Right atrium auricular region (tissue), 2 donors: ENCODE measurements around the gene TFDP1. TPM values are rescaled to one million over a fixed set of nuclear protein-coding genes. Genes with fewer than 3 reads are reported as not detected.

ENCODE experiments used
- DNase-seq: peaks from one replicate; pipeline ENCODE4 v3.0.0-alpha.2; 2019; ENCODE audit warnings: low spot score
- H3K27ac ChIP-seq, 2 donors: fragments of 200-600 bp; sonication (generic); 1 replicate in 1 of 2; 2 replicates in 1 of 2; pipeline ENCODE4 v1.5.1; 2016 to 2019
- H3K27me3 ChIP-seq, 2 donors: fragments of 200-600 bp; sonication (generic); one replicate each; pipeline versions ENCODE4 v1.5.1 to v1.6.0; 2017 to 2019
- H3K36me3 ChIP-seq: fragments of 200-600 bp; sonication (generic); one replicate; pipeline ENCODE4 v1.5.1; 2016
- H3K4me1 ChIP-seq, 2 donors: fragments of 200-600 bp; sonication (generic); one replicate each; pipeline versions ENCODE4 v1.5.1 to v1.6.0; 2017 to 2019
- H3K4me3 ChIP-seq, 2 donors: fragments of 200-600 bp; sonication (generic); 1 replicate in 1 of 2; 2 replicates in 1 of 2; pipeline ENCODE4 v1.5.1; 2017 to 2019; ENCODE audit warnings: mild to moderate bottlenecking in 1 of 2, moderate library complexity in 1 of 2
- H3K9me3 ChIP-seq, 2 donors: fragments of 200-600 bp; sonication (generic); one replicate each; pipeline ENCODE4 v1.5.1; 2019
- total RNA-seq, 2 donors: library from RNA; depleted of rRNA; stranded (reverse); fragments of >200 nt; gene quantifications; one replicate each; pipeline ENCODE4 v1.1.0, GENCODE V29; 2016
- TF ChIP-seq, protein P1 (sequence below), 2 donors: fragments of 200-600 bp; sonication (generic); IDR thresholded peaks; one replicate each; pipeline ENCODE4 v1.5.1; 2019; ENCODE audit warnings: antibody characterized with exemption in 2 of 2

Gene TFDP1
- total RNA-seq, 2 donors from 2014 or later: 34.4 to 40.4 TPM

DNA sequence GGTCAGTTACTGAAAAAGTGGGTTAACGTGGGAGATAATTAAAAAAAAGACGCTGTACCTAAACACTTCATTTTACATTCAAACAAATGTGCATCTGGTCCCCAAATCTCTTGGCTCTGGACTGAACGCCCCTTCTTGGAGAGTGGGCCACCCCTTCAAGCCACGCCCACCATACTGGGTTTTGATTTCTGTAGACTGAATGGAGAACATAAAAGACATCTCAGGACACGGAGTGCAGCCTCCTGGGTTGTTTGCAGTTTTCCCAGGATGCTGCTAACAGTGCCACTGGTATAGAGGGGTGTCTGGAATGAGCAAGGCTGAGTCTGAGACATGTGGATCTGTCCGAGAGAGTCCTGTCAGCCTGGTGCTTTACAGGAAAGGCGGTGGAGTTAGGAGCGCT lies 10.6 kb downstream of the TFDP1 start:
- H3K4me1 ChIP-seq: peaks cover 0 to 4% of the 10 kb centered on the region in 2 donors
- no peak for DNase-seq
- no peaks in the 10 kb centered on the region for H3K27me3 ChIP-seq
- H3K4me3 ChIP-seq: no peak overlapping the region
- H3K36me3 ChIP-seq: peaks cover 7% of the 10 kb centered on the region
- TF ChIP-seq, protein P1, sequence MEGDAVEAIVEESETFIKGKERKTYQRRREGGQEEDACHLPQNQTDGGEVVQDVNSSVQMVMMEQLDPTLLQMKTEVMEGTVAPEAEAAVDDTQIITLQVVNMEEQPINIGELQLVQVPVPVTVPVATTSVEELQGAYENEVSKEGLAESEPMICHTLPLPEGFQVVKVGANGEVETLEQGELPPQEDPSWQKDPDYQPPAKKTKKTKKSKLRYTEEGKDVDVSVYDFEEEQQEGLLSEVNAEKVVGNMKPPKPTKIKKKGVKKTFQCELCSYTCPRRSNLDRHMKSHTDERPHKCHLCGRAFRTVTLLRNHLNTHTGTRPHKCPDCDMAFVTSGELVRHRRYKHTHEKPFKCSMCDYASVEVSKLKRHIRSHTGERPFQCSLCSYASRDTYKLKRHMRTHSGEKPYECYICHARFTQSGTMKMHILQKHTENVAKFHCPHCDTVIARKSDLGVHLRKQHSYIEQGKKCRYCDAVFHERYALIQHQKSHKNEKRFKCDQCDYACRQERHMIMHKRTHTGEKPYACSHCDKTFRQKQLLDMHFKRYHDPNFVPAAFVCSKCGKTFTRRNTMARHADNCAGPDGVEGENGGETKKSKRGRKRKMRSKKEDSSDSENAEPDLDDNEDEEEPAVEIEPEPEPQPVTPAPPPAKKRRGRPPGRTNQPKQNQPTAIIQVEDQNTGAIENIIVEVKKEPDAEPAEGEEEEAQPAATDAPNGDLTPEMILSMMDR (IDR thresholded peaks at IDR 0.05): no peak
- no peaks in the 10 kb centered on the region for H3K9me3 ChIP-seq
- no peak overlapping the region for H3K27ac ChIP-seq

DNA sequence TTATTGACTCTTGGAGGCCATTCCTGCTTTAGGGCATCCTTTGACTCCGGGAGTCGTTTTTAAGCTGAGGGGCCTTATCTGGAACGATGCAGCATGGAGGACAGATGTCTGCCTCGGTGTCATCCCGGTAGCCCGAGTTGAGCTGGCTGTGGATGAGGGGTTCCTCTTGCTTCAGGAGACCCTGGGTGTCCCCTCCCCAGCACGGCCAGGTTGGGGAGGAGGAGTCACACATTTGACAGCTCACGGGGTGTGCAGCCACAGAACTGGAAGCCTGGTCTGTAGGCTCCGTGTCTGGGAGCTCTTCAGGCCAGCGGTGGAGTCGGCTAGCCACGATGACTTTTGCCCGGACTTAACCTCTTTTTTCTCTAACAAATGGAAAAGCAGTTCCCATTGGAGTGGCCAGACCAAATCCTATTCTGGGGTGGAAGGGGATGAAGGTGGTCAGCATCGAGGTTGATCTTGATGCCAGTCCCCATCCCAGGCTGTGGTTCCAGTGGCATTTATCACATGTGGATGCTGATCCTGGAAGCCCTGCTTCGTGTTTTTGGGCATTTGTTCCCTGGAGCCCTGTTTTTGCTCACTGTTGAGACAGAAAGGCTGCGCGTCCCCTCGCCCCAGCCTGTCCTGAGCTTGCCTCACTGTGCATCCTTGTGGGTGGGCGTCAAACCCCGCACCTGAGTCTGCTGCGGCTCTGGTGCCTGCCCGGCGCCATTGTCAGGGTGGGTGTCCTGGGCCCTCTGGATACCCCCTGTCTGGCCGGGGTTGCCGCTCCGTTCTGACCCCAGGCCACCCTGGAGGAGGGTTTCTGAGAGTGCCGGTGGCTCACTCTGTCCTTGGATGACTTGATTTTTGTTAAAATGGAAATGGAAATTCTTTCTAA lies 12.0 kb downstream of the TFDP1 start:
- H3K9me3 ChIP-seq: no peaks in the 10 kb centered on the region
- H3K4me1 ChIP-seq: no peaks in the 10 kb centered on the region
- H3K4me3 ChIP-seq: no peak overlapping the region
- no peak for DNase-seq
- no peak overlapping the region for H3K27ac ChIP-seq
- H3K27me3 ChIP-seq: no peaks in the 10 kb centered on the region
- peaks cover 7% of the 10 kb centered on the region for H3K36me3 ChIP-seq
- TF ChIP-seq, protein P1 (IDR thresholded peaks at IDR 0.05): no peak

DNA sequence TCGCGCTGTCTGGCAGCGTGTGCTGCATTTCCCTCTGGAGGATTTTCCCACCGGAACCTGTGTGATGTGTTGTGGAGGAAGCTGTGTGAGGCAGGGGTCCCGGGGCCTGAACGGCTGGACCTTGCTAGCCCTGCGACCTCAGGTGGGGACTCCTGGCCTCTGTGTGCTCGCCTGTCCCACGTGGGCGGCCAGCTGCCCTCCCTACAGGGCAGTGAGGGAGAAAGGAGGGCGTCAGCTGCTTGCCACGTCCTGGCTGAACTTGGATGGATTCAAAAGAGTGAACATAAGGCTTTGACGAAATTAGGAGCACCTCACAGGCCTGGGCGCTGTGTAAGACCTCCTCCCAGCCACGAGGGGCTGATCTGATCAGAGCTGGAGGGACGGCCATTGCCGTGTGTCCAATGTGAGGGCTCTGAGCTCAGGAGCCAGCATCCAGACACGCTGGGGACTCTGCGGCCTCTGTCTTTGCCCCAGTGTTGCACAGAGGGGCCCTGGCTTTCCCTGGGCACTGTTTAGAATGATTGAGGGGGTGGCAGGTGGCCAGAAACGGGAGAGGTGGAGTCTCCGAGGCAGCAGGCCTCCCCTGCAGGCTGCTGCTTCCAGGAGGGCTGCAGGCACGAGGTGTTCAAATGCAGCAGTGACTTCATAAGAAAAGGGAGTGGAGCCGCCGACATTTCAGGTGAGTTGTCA lies 13.0 kb downstream of the TFDP1 start:
- H3K27ac ChIP-seq: no peak overlapping the region
- no peaks in the 10 kb centered on the region for H3K4me1 ChIP-seq
- H3K27me3 ChIP-seq: no peaks in the 10 kb centered on the region
- H3K36me3 ChIP-seq: peaks cover 7% of the 10 kb centered on the region
- H3K9me3 ChIP-seq: no peaks in the 10 kb centered on the region
- no peak overlapping the region for H3K4me3 ChIP-seq
- no peak for DNase-seq
- TF ChIP-seq, protein P1 (IDR thresholded peaks at IDR 0.05): no peak

GRCh38 chr13:113598081-113598410 lies 13.5 kb downstream of the TFDP1 start:
- H3K4me3 ChIP-seq: no peak overlapping the region

DNA sequence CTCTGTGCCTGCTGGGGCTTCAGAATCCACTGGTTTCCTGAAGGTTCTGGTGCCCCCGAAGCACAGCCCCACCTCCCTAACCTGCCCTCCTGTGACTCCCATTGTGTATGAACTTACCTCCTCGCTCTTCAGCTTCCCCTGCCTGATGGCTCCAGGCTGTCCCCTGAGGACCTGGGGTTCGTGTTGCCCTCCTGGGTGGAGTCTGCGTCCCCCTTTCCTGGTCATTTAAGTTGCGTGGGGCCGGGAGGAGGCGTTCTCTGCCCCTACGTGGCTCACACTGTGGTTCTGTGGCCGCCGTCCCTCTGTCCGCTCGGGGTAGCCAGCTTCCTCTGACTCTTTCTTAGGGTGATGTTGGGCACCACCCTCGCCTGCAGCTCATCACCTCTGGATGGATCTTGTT lies 13.9 kb downstream of the TFDP1 start:
- TF ChIP-seq, protein P1 (IDR thresholded peaks at IDR 0.05): no peak
- Histone ChIP-seq H3K4me1 (no peaks in the 10 kb centered on the region), H3K4me3 (no peak overlapping the region), H3K9me3 (no peaks in the 10 kb centered on the region), H3K36me3 (peaks cover 7% of the 10 kb centered on the region), H3K27ac (no peak overlapping the region), H3K27me3 (no peaks in the 10 kb centered on the region)
- DNase-seq: no peak

More at GRCh38 chr13:113598081-113598410, 13.5 kb downstream of the TFDP1 start:
- DNase-seq: no peak
- Histone ChIP-seq H3K36me3 (peaks cover 7% of the 10 kb centered on the region), H3K27ac (no peak overlapping the region), H3K4me1 (no peaks in the 10 kb centered on the region), H3K9me3 (no peaks in the 10 kb centered on the region), H3K27me3 (no peaks in the 10 kb centered on the region)
- TF ChIP-seq, protein P1 (IDR thresholded peaks at IDR 0.05): no peak
